K562 (cell line): ENCODE measurements around the gene HJV. TPM values are rescaled to one million over a fixed set of nuclear protein-coding genes. Genes with fewer than 3 reads are reported as not detected.

Experiments
- EZH2 ChIP-seq: IDR thresholded peaks from 2 replicates; pipeline ENCODE4 v1.6.1; 2012; ENCODE audit warnings: low read depth, mild to moderate bottlenecking, inconsistent platforms, low read length, borderline replicate concordance
- HSF4 ChIP-seq: fragments of 250-450 bp; sonication (Bioruptor Pico); IDR thresholded peaks from 2 replicates; pipeline ENCODE4 v2.1.2; 2022; ENCODE audit warnings: mild to moderate bottlenecking, moderate library complexity, borderline replicate concordance
- KDM2B ChIP-seq: fragments of 250-450 bp; sonication (Bioruptor Pico); IDR thresholded peaks from 2 replicates; pipeline ENCODE4 v1.8.0; 2021; ENCODE audit warnings: mild to moderate bottlenecking, moderate library complexity
- POLR2G ChIP-seq: fragments of 200-400 bp; formaldehyde crosslinking; IDR thresholded peaks from 2 replicates; pipeline ENCODE4 v1.6.1; 2017; ENCODE audit warnings: low read depth, mild to moderate bottlenecking, antibody characterized with exemption, low read length, moderate library complexity
- SMAD4 ChIP-seq: fragments of 250-450 bp; sonication (Bioruptor Pico); conservative IDR thresholded peaks from 2 replicates; pipeline ENCODE4 v1.8.0; 2021; ENCODE audit warnings: inconsistent platforms, mild to moderate bottlenecking, moderate library complexity
- TCF15 ChIP-seq: fragments of 250-450 bp; sonication (Bioruptor Pico); IDR thresholded peaks from 2 replicates; pipeline ENCODE4 v1.8.0; 2022; ENCODE audit warnings: moderate library complexity, mild to moderate bottlenecking, inconsistent platforms
- ZBTB11 ChIP-seq, 3 experiments: fragments of 200-800 bp in 1 of 3; fragments of 250-450 bp in 1 of 3; fragments of 450-650 bp in 1 of 3; sonication (Bioruptor Pico) in 1 of 3; sonication (Bioruptor generic) in 1 of 3; formaldehyde crosslinking in 1 of 3; IDR thresholded peaks; 2 replicates each; pipeline versions ENCODE4 v1.6.1 to v1.8.0; 2016 to 2022; ENCODE audit warnings: mild to moderate bottlenecking in 2 of 3, missing genetic modification characterization in 2 of 3, missing compliant biosample characterization in 1 of 3, moderate library complexity in 1 of 3
- ZNF184 ChIP-seq: sonication (generic); formaldehyde crosslinking; IDR thresholded peaks from 2 replicates; pipeline ENCODE4 v1.5.0; 2020; ENCODE audit warnings: missing genetic modification reagents
- polyA plus RNA-seq, 8 experiments: library from polyadenylated mRNA; depleted of rRNA in 4 of 8; stranded (reverse) in 5 of 8; unstranded in 3 of 8; fragments of >200 nt; fragmentation: Nextera tagmentation in 2 of 8; fragmentation: Illumina TruSeq in 1 of 8; extraction: Ambion mirVana in 2 of 8; extraction: Trizol in 1 of 8; gene quantifications; 2 replicates each; pipeline versions ENCODE4 v1.2.1 to v1.2.3, GENCODE V29; 2011 to 2014; ENCODE audit warnings: inconsistent platforms in 1 of 8, missing spikeins in 1 of 8
- total RNA-seq, 7 experiments: library from RNA; depleted of rRNA in 6 of 7; stranded (reverse); fragments of >200 nt in 6 of 7; fragmentation: Illumina TruSeq in 2 of 7; extraction: Trizol in 2 of 7; gene quantifications; 2 replicates each; pipeline versions ENCODE4 v1.2.1 to v1.2.3, GENCODE V29; 2011 to 2021; ENCODE audit warnings: low replicate concordance in 1 of 7
- TF ChIP-seq, protein P1 (sequence below): sonication (generic); formaldehyde crosslinking; IDR thresholded peaks from 2 replicates; pipeline ENCODE4 v1.8.0; 2022; ENCODE audit warnings: mild to moderate bottlenecking, missing genetic modification reagents
- TF ChIP-seq, protein P2 (sequence below): fragments of 250-450 bp; sonication (Bioruptor Pico); IDR thresholded peaks from 2 replicates; pipeline ENCODE4 v1.9.0; 2021; ENCODE audit warnings: mild to moderate bottlenecking
- TF ChIP-seq, protein P3 (sequence below): fragments of 450-650 bp; IDR thresholded peaks from 2 replicates; pipeline ENCODE4 v1.6.1; 2016; ENCODE audit warnings: missing biosample characterization, missing genetic modification characterization

HJV gene
- total and polyA plus RNA-seq, 9 of the 15 experiments (the other 6 are each of a cell fraction or from before 2014, with no cell fraction given), result 1.0 to 6.6 (median 2.4) TPM

GRCh38 chr1:145979746-145980456 lies 41.6 kb downstream of the HJV start (continued):
- no peak for TF ChIP-seq TCF15 (CRISPR knock-in tag)
- TF ChIP-seq SMAD4, result 0 out of 2 replicates have a peak, but pooled peaks have one; percentile 30
- TF ChIP-seq ZNF184 (CRISPR knock-in tag), result no peak
- no peak for TF ChIP-seq KDM2B (CRISPR knock-in tag)
- no peak for TF ChIP-seq EZH2
- 0 out of 2 replicates have a peak, but pooled peaks have one; percentile 35 for TF ChIP-seq HSF4
- TF ChIP-seq, protein P1, sequence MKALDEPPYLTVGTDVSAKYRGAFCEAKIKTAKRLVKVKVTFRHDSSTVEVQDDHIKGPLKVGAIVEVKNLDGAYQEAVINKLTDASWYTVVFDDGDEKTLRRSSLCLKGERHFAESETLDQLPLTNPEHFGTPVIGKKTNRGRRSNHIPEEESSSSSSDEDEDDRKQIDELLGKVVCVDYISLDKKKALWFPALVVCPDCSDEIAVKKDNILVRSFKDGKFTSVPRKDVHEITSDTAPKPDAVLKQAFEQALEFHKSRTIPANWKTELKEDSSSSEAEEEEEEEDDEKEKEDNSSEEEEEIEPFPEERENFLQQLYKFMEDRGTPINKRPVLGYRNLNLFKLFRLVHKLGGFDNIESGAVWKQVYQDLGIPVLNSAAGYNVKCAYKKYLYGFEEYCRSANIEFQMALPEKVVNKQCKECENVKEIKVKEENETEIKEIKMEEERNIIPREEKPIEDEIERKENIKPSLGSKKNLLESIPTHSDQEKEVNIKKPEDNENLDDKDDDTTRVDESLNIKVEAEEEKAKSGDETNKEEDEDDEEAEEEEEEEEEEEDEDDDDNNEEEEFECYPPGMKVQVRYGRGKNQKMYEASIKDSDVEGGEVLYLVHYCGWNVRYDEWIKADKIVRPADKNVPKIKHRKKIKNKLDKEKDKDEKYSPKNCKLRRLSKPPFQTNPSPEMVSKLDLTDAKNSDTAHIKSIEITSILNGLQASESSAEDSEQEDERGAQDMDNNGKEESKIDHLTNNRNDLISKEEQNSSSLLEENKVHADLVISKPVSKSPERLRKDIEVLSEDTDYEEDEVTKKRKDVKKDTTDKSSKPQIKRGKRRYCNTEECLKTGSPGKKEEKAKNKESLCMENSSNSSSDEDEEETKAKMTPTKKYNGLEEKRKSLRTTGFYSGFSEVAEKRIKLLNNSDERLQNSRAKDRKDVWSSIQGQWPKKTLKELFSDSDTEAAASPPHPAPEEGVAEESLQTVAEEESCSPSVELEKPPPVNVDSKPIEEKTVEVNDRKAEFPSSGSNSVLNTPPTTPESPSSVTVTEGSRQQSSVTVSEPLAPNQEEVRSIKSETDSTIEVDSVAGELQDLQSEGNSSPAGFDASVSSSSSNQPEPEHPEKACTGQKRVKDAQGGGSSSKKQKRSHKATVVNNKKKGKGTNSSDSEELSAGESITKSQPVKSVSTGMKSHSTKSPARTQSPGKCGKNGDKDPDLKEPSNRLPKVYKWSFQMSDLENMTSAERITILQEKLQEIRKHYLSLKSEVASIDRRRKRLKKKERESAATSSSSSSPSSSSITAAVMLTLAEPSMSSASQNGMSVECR (CRISPR knock-in tag), result no peak
- no peak for TF ChIP-seq POLR2G
- TF ChIP-seq, protein P2, sequence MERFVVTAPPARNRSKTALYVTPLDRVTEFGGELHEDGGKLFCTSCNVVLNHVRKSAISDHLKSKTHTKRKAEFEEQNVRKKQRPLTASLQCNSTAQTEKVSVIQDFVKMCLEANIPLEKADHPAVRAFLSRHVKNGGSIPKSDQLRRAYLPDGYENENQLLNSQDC (CRISPR knock-in tag), result 0 out of 2 replicates have a peak, but pooled peaks have one; percentile 11
- TF ChIP-seq ZBTB11 (CRISPR knock-in tag; IDR thresholded peaks at IDR 0.05), result peak in 1 of 3 experiments; percentile 74; a peak in 1 of 6 replicates
- TF ChIP-seq, protein P3, sequence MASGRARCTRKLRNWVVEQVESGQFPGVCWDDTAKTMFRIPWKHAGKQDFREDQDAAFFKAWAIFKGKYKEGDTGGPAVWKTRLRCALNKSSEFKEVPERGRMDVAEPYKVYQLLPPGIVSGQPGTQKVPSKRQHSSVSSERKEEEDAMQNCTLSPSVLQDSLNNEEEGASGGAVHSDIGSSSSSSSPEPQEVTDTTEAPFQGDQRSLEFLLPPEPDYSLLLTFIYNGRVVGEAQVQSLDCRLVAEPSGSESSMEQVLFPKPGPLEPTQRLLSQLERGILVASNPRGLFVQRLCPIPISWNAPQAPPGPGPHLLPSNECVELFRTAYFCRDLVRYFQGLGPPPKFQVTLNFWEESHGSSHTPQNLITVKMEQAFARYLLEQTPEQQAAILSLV (tag), result 0 out of 2 replicates have a peak, but pooled peaks have one; percentile 5
